NCI-H446 treated with DMSO at 0.1 percent for 48 hours (cell line): Measurements from ENCODE around the gene LASP1NB.
A peak's percentile ranks its signal among the peaks of the same experiment; 100 is the strongest.
"Not testable (repeated sequence)": the region's sequence is repeated elsewhere in the genome, so short reads cannot be mapped to it uniquely, and the experiment has no call there.

Experiments used
- DNase-seq: peaks from one replicate; lab custom pipeline; 2025; lab: John Stamatoyannopoulos, UW

The LASP1NB gene

GRCh38 chr17:38918129-38918913 is 7.1 kb upstream of the LASP1NB start:
- no peak for DNase-seq

- no peak for DNase-seq
Measured at GRCh38 chr17:38918916-38919315, 6.5 kb upstream of the LASP1NB start.

GRCh38 chr17:38919316-38920078 is 5.9 kb upstream of the LASP1NB start:
- DNase-seq = no peak

GRCh38 chr17:38920374-38921291 is 4.8 kb upstream of the LASP1NB start:
- no peak for DNase-seq

- no peak for DNase-seq
Measured at GRCh38 chr17:38921756-38922411, 3.5 kb upstream of the LASP1NB start.

GRCh38 chr17:38922538-38923297 is 2.7 kb upstream of the LASP1NB start:
- peak; percentile 66 for DNase-seq

- DNase-seq = no peak
Measured at GRCh38 chr17:38926293-38927070, 1.1 kb downstream of the LASP1NB start.

- not testable (repeated sequence) for DNase-seq
Measured at GRCh38 chr17:38930782-38931181, 5.4 kb downstream of the LASP1NB start.

GRCh38 chr17:38933962-38934361 is 8.5 kb downstream of the LASP1NB start:
- DNase-seq = not testable (repeated sequence)

- no peak for DNase-seq
Measured at GRCh38 chr17:38939987-38940386, 14.6 kb downstream of the LASP1NB start.

GRCh38 chr17:38940404-38940803 is 15.0 kb downstream of the LASP1NB start:
- no peak for DNase-seq

- no peak for DNase-seq
Measured at GRCh38 chr17:38942696-38943334, 17.4 kb downstream of the LASP1NB start.

GRCh38 chr17:38943607-38944006 is 18.2 kb downstream of the LASP1NB start:
- no peak for DNase-seq

- no peak for DNase-seq
Measured at GRCh38 chr17:38947189-38947588, 21.8 kb downstream of the LASP1NB start.

- DNase-seq = not testable (repeated sequence)
Measured at GRCh38 chr17:38953800-38954199, 28.4 kb downstream of the LASP1NB start.

GRCh38 chr17:38958326-38958725 is 32.9 kb downstream of the LASP1NB start:
- no peak for DNase-seq

GRCh38 chr17:38958756-38959155 is 33.3 kb downstream of the LASP1NB start:
- no peak for DNase-seq

- no peak for DNase-seq
Measured at GRCh38 chr17:38959508-38959907, 34.1 kb downstream of the LASP1NB start.

GRCh38 chr17:38960402-38960801 is 35.0 kb downstream of the LASP1NB start:
- no peak for DNase-seq

GRCh38 chr17:38961413-38961812 is 36.0 kb downstream of the LASP1NB start:
- DNase-seq = no peak
